WERI-Rb-1 (cell line): Measurements from ENCODE around the gene ADCY2.

Experiments used
- DNase-seq: peaks from one replicate; pipeline ENCODE4 v3.0.0-alpha.2; 2020
- H3K27ac ChIP-seq: fragments of 250-450 bp; sonication (Bioruptor Pico); 2 replicates; pipeline ENCODE4 v1.5.1; 2020; ENCODE audit warnings: mild to moderate bottlenecking, moderate library complexity
- H3K27me3 ChIP-seq: fragments of 250-450 bp; sonication (Bioruptor Pico); 2 replicates; pipeline ENCODE4 v1.5.1; 2021; ENCODE audit warnings: mild to moderate bottlenecking, low read depth, moderate library complexity; ENCODE audit not compliant: insufficient read depth, severe bottlenecking
- H3K36me3 ChIP-seq: fragments of 250-450 bp; sonication (Bioruptor Pico); 2 replicates; pipeline ENCODE4 v1.5.1; 2020; ENCODE audit warnings: mild to moderate bottlenecking, moderate library complexity
- H3K4me3 ChIP-seq: 2 replicates; pipeline ENCODE4 v1.5.1; 2011; ENCODE audit warnings: low read depth, mild to moderate bottlenecking, control low read depth, low read length
- H3K9me3 ChIP-seq: fragments of 250-450 bp; sonication (Bioruptor Pico); 2 replicates; pipeline ENCODE4 v1.5.1; 2021; ENCODE audit warnings: mild to moderate bottlenecking, moderate library complexity; ENCODE audit not compliant: severe bottlenecking
- TF ChIP-seq, protein P1 (sequence below): IDR thresholded peaks from 2 replicates; pipeline ENCODE4 v1.5.1; 2011; ENCODE audit warnings: low read depth, mild to moderate bottlenecking, control low read depth, inconsistent platforms, low read length

Gene ADCY2

DNA sequence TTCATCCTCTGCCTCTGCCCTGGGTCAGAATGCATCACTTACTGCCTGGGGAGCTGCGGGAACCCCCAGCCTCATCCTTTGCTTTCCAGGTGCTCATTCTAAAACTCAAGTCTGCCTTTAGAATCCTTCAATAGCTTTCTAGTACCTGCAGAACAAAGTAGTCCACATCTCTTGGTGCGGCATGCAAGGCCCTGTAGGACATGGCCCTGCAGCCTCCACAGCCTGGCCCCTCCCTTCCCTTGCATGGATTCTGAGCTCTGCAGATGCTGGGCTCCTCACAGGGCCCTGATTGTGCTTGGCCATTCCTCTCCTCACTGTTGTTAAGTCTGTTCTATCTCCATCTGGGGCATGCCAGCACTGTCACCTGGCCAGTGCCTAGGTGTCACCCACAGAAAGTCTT is 141.6 kb downstream of the ADCY2 start:
- DNase-seq = no peak
- Histone ChIP-seq H3K36me3 (peaks cover 11% of the 10 kb centered on the region), H3K9me3 (no peaks in the 10 kb centered on the region), H3K27me3 (no peaks in the 10 kb centered on the region), H3K4me3 (no peak overlapping the region), H3K27ac (no peak overlapping the region)
- TF ChIP-seq, protein P1, sequence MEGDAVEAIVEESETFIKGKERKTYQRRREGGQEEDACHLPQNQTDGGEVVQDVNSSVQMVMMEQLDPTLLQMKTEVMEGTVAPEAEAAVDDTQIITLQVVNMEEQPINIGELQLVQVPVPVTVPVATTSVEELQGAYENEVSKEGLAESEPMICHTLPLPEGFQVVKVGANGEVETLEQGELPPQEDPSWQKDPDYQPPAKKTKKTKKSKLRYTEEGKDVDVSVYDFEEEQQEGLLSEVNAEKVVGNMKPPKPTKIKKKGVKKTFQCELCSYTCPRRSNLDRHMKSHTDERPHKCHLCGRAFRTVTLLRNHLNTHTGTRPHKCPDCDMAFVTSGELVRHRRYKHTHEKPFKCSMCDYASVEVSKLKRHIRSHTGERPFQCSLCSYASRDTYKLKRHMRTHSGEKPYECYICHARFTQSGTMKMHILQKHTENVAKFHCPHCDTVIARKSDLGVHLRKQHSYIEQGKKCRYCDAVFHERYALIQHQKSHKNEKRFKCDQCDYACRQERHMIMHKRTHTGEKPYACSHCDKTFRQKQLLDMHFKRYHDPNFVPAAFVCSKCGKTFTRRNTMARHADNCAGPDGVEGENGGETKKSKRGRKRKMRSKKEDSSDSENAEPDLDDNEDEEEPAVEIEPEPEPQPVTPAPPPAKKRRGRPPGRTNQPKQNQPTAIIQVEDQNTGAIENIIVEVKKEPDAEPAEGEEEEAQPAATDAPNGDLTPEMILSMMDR = no peak

DNA sequence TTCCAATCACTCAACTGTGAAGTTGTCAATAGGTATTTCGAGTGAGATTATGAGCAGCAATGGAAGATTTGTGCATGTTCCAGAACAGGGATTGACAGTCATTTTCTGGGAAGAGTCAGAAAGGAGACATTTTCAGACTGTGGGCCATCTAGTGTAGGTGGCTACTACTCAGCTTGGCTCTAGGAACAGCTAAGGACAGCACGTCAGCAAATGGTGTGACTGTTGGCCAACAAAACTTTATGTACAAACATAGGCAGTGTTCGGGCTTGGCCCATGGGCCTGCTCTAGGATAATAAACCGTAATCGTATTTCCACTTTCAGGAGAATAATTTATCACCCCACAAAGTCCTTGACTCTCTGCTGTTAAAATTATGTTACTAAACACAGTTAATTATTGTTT is 143.6 kb downstream of the ADCY2 start:
- Histone ChIP-seq H3K36me3 (peaks cover 22% of the 10 kb centered on the region), H3K4me3 (no peak overlapping the region), H3K27me3 (no peaks in the 10 kb centered on the region), H3K27ac (no peak overlapping the region), H3K9me3 (no peaks in the 10 kb centered on the region)
- TF ChIP-seq, protein P1 = no peak
- no peak for DNase-seq

DNA sequence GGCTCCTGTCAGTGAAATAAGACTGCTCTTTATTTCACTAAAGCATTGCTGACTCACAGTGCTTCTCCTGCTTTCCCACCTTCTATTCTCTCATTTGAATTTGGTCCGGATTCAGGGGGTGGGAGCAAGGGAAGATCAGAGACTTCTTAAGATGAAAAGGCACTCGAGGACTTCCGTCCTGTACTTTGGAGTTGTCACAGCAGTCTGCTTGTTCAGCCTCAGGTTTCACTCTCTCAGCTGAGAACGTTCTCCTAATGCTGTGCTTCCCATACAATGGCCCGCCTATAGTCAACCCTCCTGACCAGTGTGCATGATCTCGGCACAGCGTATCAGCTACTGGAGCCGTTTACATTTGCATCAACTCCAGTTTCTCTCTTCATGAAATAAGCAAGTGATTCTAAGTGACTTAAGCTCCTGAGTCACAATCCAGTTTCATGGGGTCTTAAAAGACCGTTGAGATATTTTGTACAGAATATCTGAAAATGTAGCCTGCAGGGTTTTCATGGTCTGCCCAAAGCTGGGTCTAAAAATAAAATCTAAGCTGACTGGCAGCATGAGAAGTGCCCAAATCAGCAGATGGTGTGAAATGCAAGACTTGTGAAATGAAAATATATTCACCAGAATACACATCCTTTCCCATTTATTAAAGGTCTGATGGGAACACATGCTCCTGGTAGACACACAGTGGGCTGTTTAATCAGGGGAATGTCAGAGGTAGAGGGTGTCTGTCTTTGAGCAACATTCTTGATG is 145.0 kb downstream of the ADCY2 start:
- Histone ChIP-seq H3K36me3 (peaks cover 32% of the 10 kb centered on the region), H3K27ac (no peak overlapping the region), H3K27me3 (no peaks in the 10 kb centered on the region), H3K9me3 (no peaks in the 10 kb centered on the region), H3K4me3 (no peak overlapping the region)
- DNase-seq = no peak
- TF ChIP-seq, protein P1 = no peak

DNA sequence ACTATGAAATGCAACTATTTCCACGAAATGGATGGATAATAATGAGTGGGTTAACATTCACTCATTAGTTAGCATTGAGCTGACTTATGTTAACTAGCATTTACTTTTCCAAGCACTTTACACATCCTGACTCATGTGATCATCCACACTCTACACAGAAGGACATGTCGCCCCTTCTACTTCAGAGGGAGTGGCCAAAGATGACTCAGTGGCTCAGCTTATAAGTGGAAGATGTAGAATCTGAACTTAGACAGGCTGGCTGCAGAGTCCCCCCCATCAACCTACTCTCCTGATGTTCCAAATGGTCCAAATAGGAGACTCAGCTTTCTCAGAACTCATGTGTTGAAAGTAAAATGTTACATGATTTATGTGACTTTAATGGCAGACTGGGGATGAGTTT is 146.0 kb downstream of the ADCY2 start:
- Histone ChIP-seq H3K27ac (no peak overlapping the region), H3K36me3 (peaks cover 36% of the 10 kb centered on the region), H3K9me3 (no peaks in the 10 kb centered on the region), H3K27me3 (no peaks in the 10 kb centered on the region), H3K4me3 (no peak overlapping the region)
- DNase-seq = no peak
- TF ChIP-seq, protein P1 = no peak

DNA sequence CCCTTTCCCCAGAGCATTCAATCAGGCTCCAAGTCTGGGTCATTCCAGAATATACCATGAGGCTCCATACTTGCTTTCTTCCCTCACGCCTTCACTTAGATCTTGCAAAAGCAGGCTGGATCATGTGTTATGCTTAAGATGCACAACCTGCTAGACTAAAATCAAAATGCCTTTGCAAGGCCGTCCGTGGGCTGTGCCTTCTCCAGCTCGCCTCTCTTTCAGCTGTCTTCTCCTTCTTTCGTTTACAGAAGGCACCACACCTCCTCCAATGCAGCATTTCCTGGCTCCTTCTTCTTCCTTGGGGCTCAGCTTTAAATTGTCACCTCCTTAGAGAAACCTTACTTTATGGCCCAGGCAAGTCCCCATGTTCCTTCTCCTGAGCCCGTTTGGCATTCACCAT is 150.6 kb downstream of the ADCY2 start:
- H3K27ac ChIP-seq = no peak overlapping the region
- no peaks in the 10 kb centered on the region for H3K9me3 ChIP-seq
- no peak overlapping the region for H3K4me3 ChIP-seq
- no peak for DNase-seq
- peaks cover 41% of the 10 kb centered on the region for H3K36me3 ChIP-seq
- no peaks in the 10 kb centered on the region for H3K27me3 ChIP-seq
- TF ChIP-seq, protein P1 = no peak

DNA sequence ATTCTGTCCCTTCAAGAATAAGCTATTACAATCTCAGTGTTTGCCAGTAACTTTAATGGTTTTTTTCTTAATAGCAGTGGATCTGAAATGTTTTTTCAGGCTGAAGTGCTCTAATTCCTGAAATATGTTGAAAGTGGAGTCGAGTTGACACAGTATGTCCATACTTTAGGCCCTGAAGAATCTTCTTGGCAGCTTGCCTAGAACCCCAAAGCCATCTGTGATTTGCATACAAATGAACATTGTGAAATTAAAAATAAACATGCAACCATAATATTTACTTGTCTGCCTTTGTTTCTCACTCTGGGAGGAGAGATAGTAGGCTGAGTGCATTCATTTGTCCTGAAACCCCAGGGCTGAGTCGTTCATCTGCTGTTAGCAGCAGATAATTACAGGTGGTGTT is 152.7 kb downstream of the ADCY2 start:
- TF ChIP-seq, protein P1 = no peak
- Histone ChIP-seq H3K27ac (no peak overlapping the region), H3K36me3 (peaks cover 33% of the 10 kb centered on the region), H3K4me3 (no peak overlapping the region), H3K27me3 (no peaks in the 10 kb centered on the region), H3K9me3 (no peaks in the 10 kb centered on the region)
- no peak for DNase-seq
